ENCODE results near the gene KRTAP10-11. TPM values are rescaled to one million over a fixed set of nuclear protein-coding genes. Genes with fewer than 3 reads are reported as not detected.

KRTAP10-11 gene
- total and polyA plus RNA-seq, 2 of the 8 experiments (the other 6 are each of a cell fraction or from before 2014, with no cell fraction given) = not detected

- FAIRE-seq (no peak), DNase-seq (ENCODE audit: low read depth in 1 of 2, low spot score in 2 of 2) (no peak)
- Histone ChIP-seq H3K36me3 (ENCODE audit: control insufficient read depth in 2 of 4, insufficient read depth in 4 of 4, low read length in 3 of 4) (no peaks in the 10 kb centered on the region), H3K4me1 (replicated peaks in 1 of 4; ENCODE audit: control insufficient read depth in 3 of 4, insufficient read depth in 4 of 4, low read length in 3 of 4) (peaks cover 0 to 3% (median 0%) of the 10 kb centered on the region in 4 experiments; a peak in 4 of 7 replicates), H2BK5ac (ENCODE audit: low read depth, low read length) (no peak overlapping the region), H2BK20ac (ENCODE audit: low read length) (no peak overlapping the region), H3K4me2 (ENCODE audit: insufficient read depth in 1 of 2, low read depth in 2 of 2, low read length in 2 of 2) (no peak overlapping the region), H3K79me1 (ENCODE audit: low read depth, low read length) (no peaks in the 10 kb centered on the region), H4K8ac (ENCODE audit: extremely low read depth, insufficient read depth, low read length) (no peak overlapping the region), H3K23me2 (ENCODE audit: low read depth, low read length) (no peaks in the 10 kb centered on the region), H2AK5ac (ENCODE audit: low read depth, low read length) (0 out of 2 replicates have a peak overlapping the region, but pooled peaks have one; percentile 53), H2BK15ac (ENCODE audit: low read length) (no peak overlapping the region), H3K9me3 (ENCODE audit: insufficient read depth in 2 of 2, low read depth in 1 of 2, low read length in 1 of 2) (peaks cover 0 to 4% of the 10 kb centered on the region in 2 experiments; a peak in 2 of 4 replicates), H3K23ac (ENCODE audit: insufficient read length) (no peak overlapping the region), H3K56ac (replicated peaks; ENCODE audit: insufficient read length, low read depth, low read length) (no peak overlapping the region), H3K79me2 (ENCODE audit: control insufficient read depth in 1 of 2, insufficient read depth in 2 of 2, low read length in 2 of 2) (no peaks in the 10 kb centered on the region), H2AFZ (ENCODE audit: low read length) (no peak overlapping the region), H3K14ac (ENCODE audit: insufficient read length) (no peak overlapping the region), H2BK120ac (replicated peaks; ENCODE audit: low read depth, low read length) (no peak overlapping the region), H3K4me3 (ENCODE audit: extremely low read depth in 1 of 4, insufficient read depth in 2 of 4, low read depth in 3 of 4, low read length in 4 of 4) (no peak overlapping the region), H4K5ac (ENCODE audit: insufficient read length, low read depth, low read length) (no peak overlapping the region), H4K20me1 (replicated peaks in 1 of 2; ENCODE audit: control insufficient read depth in 1 of 2, insufficient read depth in 2 of 2, low read length in 2 of 2) (no peaks in the 10 kb centered on the region), H3K4ac (replicated peaks; ENCODE audit: insufficient read length, low read depth, low read length) (no peak overlapping the region), H3K27ac (ENCODE audit: low read depth, low read length) (no peak overlapping the region), H3K27me3 (replicated peaks in 1 of 4; ENCODE audit: control insufficient read depth in 3 of 4, extremely low read depth in 1 of 4, insufficient read depth in 3 of 4, low read length in 3 of 4) (peaks cover 0 to 2% (median 0%) of the 10 kb centered on the region in 4 experiments; a peak in 1 of 7 replicates), H2BK12ac (ENCODE audit: low read depth, low read length) (no peak overlapping the region), H3K9ac (replicated peaks in 1 of 4; ENCODE audit: extremely low read depth in 1 of 4, low read depth in 3 of 4, low read length in 3 of 4) (no peak overlapping the region), H4K91ac (replicated peaks; ENCODE audit: insufficient read length, low read length) (no peak overlapping the region), H3K18ac (ENCODE audit: extremely low read depth, low read length) (no peak overlapping the region)
- ChIA-PET CTCF (ENCODE audit: partially characterized antibody) (interaction anchor here (1.0 kb wide), 1 partner anchor 35 kb away, joined by 3 read pairs; no protein-coding TSS in a partner anchor), POLR2A (ENCODE audit: partially characterized antibody) (no interaction called here)
- 92% methylated on average over 17 of the region's 17 CpGs; no CpG with 5 or more reads in 1 of the 2 experiments for WGBS, 2 experiments (ENCODE audit: extremely low coverage in 1 of 2, insufficient coverage in 1 of 2, insufficient read length in 1 of 2, insufficient replicate concordance in 2 of 2, low coverage in 1 of 2, low lambda C conversion rate in 2 of 2, missing lambda C conversion rate in 1 of 2)
- TF ChIP-seq EP300 (IDR thresholded peaks at IDR 0.05; ENCODE audit: borderline replicate concordance in 1 of 2, low read depth in 2 of 2, low read length in 2 of 2) = no peak
- no peak for TF ChIP-seq JUND (IDR thresholded peaks at IDR 0.05; ENCODE audit: low read length)
- TF ChIP-seq RFX5 (IDR thresholded peaks at IDR 0.05; ENCODE audit: borderline replicate concordance, low read depth, low read length) = no peak
- no peak for TF ChIP-seq MAX (IDR thresholded peaks at IDR 0.05)
- no peak for TF ChIP-seq CEBPB (IDR thresholded peaks at IDR 0.05; ENCODE audit: low read depth, low read length)
- TF ChIP-seq TCF12 (IDR thresholded peaks at IDR 0.05; ENCODE audit: low read depth, low read length) = no peak
- no peak for TF ChIP-seq EZH2 (IDR thresholded peaks at IDR 0.05; ENCODE audit: low read depth, low read length, severe bottlenecking)
- TF ChIP-seq NRF1 (IDR thresholded peaks at IDR 0.05; ENCODE audit: low read depth, low read length) = no peak
- TF ChIP-seq RBBP5 (IDR thresholded peaks at IDR 0.05; ENCODE audit: borderline replicate concordance, low read depth, low read length) = no peak
- TF ChIP-seq CBX5 (IDR thresholded peaks at IDR 0.05; ENCODE audit: low read depth, low read length) = no peak
- TF ChIP-seq RAD21 (IDR thresholded peaks at IDR 0.05 in 1 of 2, conservative IDR thresholded peaks at IDR 0.05 in 1 of 2; ENCODE audit: low read depth in 2 of 2, low read length in 2 of 2) = no peak
Measured at GRCh38 chr21:44653656-44654575, 7.7 kb downstream of the KRTAP10-11 start.
